Muscle of leg (tissue), 11 donors: ENCODE data around the gene EMC7. TPM values are rescaled to one million over a fixed set of nuclear protein-coding genes. Genes with fewer than 3 reads are reported as not detected.
"Not testable (repeated sequence)": the region's sequence is repeated elsewhere in the genome, so short reads cannot be mapped to it uniquely, and the experiment has no call there.

Experiments used
- DNase-seq: peaks from one replicate; pipeline ENCODE4 v3.0.0; 2013
- H3K27ac ChIP-seq: one replicate; pipeline ENCODE4 v1.5.1; 2013; ENCODE audit warnings: mild to moderate bottlenecking, low read length, control low read depth
- H3K27me3 ChIP-seq: one replicate; pipeline ENCODE4 v1.6.1; 2013; ENCODE audit warnings: low read length; ENCODE audit not compliant: control insufficient read depth, insufficient read depth
- H3K36me3 ChIP-seq: one replicate; pipeline ENCODE4 v1.6.1; 2013; ENCODE audit warnings: low read length; ENCODE audit not compliant: control insufficient read depth, insufficient read depth
- H3K4me1 ChIP-seq: one replicate; pipeline ENCODE4 v1.6.1; 2013; ENCODE audit warnings: low read length; ENCODE audit not compliant: control insufficient read depth, insufficient read depth
- H3K4me3 ChIP-seq: one replicate; pipeline ENCODE4 v1.5.1; 2013; ENCODE audit warnings: low read length, control low read depth
- H3K9me3 ChIP-seq: replicated peaks from 2 replicates; pipeline ENCODE4 v1.6.1; 2013; ENCODE audit warnings: low read depth, low read length; ENCODE audit not compliant: control insufficient read depth
- WGBS: methylation state at CpG from one replicate; pipeline ENCODE4 v1.1.5; 2013; ENCODE audit warnings: missing lambda C conversion rate; ENCODE audit not compliant: insufficient coverage; 5-methylcytosine and 5-hydroxymethylcytosine counted together
- polyA plus RNA-seq, 8 donors: library from polyadenylated mRNA; unstranded; fragments of 120-200 nt; gene quantifications; one replicate each; pipeline versions ENCODE4 v1.2.1 to v1.2.3, GENCODE V29; 2013; ENCODE audit warnings: inconsistent platforms in 1 of 8, low replicate concordance in 1 of 8; ENCODE audit not compliant: insufficient read length in 8 of 8, insufficient read depth in 1 of 8
- total RNA-seq: library from RNA; stranded (reverse); fragments of 120-200 nt; gene quantifications from one replicate; pipeline ENCODE4 v1.2.4, GENCODE V29; 2013

EMC7 gene
- total and polyA plus RNA-seq, 9 donors = 26.2 to 55.7 (median 49.9) TPM

- Histone ChIP-seq H3K4me3 (no peak overlapping the region), H3K4me1 (peaks cover 29% of the 10 kb centered on the region), H3K27ac (peak overlapping the region; percentile 91), H3K9me3 (no peaks in the 10 kb centered on the region), H3K27me3 (no peaks in the 10 kb centered on the region), H3K36me3 (no peaks in the 10 kb centered on the region)
- WGBS = no CpG with 5 or more reads among the region's 6 CpGs
- DNase-seq = peak; percentile 36
Observed at GRCh38 chr15:34122771-34123183, 21.1 kb upstream of the EMC7 start.

GRCh38 chr15:34121786-34122185 is 20.1 kb upstream of the EMC7 start:
- not testable (repeated sequence) for H3K27me3 ChIP-seq, H3K36me3 ChIP-seq, H3K9me3 ChIP-seq, DNase-seq, H3K4me3 ChIP-seq
- peak overlapping the region; percentile 35 for H3K27ac ChIP-seq
- H3K4me1 ChIP-seq = peaks cover 29% of the 10 kb centered on the region
- WGBS = 34% methylated on average over 7 of the region's 12 CpGs

- not testable (repeated sequence) for H3K9me3 ChIP-seq, H3K27me3 ChIP-seq, H3K36me3 ChIP-seq, DNase-seq, H3K27ac ChIP-seq, H3K4me3 ChIP-seq
- no CpG with 5 or more reads among the region's 2 CpGs for WGBS
- peaks cover 28% of the 10 kb centered on the region for H3K4me1 ChIP-seq
Observed at GRCh38 chr15:34120420-34120819, 18.8 kb upstream of the EMC7 start.

- no peak overlapping the region for H3K4me3 ChIP-seq
- H3K36me3 ChIP-seq = no peaks in the 10 kb centered on the region
- peak overlapping the region; percentile 67 for H3K27ac ChIP-seq
- no CpG with 5 or more reads among the region's 4 CpGs for WGBS
- H3K4me1 ChIP-seq = peaks cover 18% of the 10 kb centered on the region
- no peaks in the 10 kb centered on the region for H3K9me3 ChIP-seq
- DNase-seq = peak; percentile 37
- H3K27me3 ChIP-seq = no peaks in the 10 kb centered on the region
Observed at GRCh38 chr15:34119291-34119690, 17.6 kb upstream of the EMC7 start.

GRCh38 chr15:34116620-34117019 is 15.0 kb upstream of the EMC7 start:
- H3K27me3 ChIP-seq = no peaks in the 10 kb centered on the region
- H3K4me1 ChIP-seq = peaks cover 5% of the 10 kb centered on the region
- peak; percentile 70 for DNase-seq
- WGBS = 56% methylated on average over 1 of the region's 2 CpGs
- H3K27ac ChIP-seq = peak overlapping the region; percentile 42
- no peak overlapping the region for H3K4me3 ChIP-seq
- no peaks in the 10 kb centered on the region for H3K36me3 ChIP-seq
- no peaks in the 10 kb centered on the region for H3K9me3 ChIP-seq

GRCh38 chr15:34114739-34115138 is 13.1 kb upstream of the EMC7 start:
- no peak overlapping the region for H3K27ac ChIP-seq
- no peak overlapping the region for H3K4me3 ChIP-seq
- H3K27me3 ChIP-seq = no peaks in the 10 kb centered on the region
- no peak for DNase-seq
- WGBS = 81% methylated on average over 3 of the region's 3 CpGs
- no peaks in the 10 kb centered on the region for H3K36me3 ChIP-seq
- peaks cover 5% of the 10 kb centered on the region for H3K4me1 ChIP-seq
- no peaks in the 10 kb centered on the region for H3K9me3 ChIP-seq

GRCh38 chr15:34114215-34114614 is 12.6 kb upstream of the EMC7 start:
- WGBS = no CpG with 5 or more reads among the region's 2 CpGs
- Histone ChIP-seq H3K9me3 (no peaks in the 10 kb centered on the region), H3K4me1 (peaks cover 3% of the 10 kb centered on the region), H3K4me3 (no peak overlapping the region), H3K27me3 (no peaks in the 10 kb centered on the region), H3K27ac (no peak overlapping the region), H3K36me3 (no peaks in the 10 kb centered on the region)
- DNase-seq = no peak

GRCh38 chr15:34111488-34111887 is 9.8 kb upstream of the EMC7 start:
- 73% methylated on average over 3 of the region's 6 CpGs for WGBS
- DNase-seq = no peak
- Histone ChIP-seq H3K9me3 (no peaks in the 10 kb centered on the region), H3K4me3 (no peak overlapping the region), H3K27ac (no peak overlapping the region), H3K4me1 (no peaks in the 10 kb centered on the region), H3K27me3 (no peaks in the 10 kb centered on the region), H3K36me3 (no peaks in the 10 kb centered on the region)

GRCh38 chr15:34109797-34110663 is 8.4 kb upstream of the EMC7 start:
- Histone ChIP-seq H3K4me1 (no peaks in the 10 kb centered on the region), H3K4me3 (no peak overlapping the region), H3K27me3 (no peaks in the 10 kb centered on the region), H3K36me3 (no peaks in the 10 kb centered on the region), H3K27ac (no peak overlapping the region), H3K9me3 (no peaks in the 10 kb centered on the region)
- WGBS = 68% methylated on average over 2 of the region's 5 CpGs
- peak; percentile 51 for DNase-seq

GRCh38 chr15:34107315-34107714 is 5.7 kb upstream of the EMC7 start:
- no CpG with 5 or more reads among the region's 2 CpGs for WGBS
- no peaks in the 10 kb centered on the region for H3K9me3 ChIP-seq
- H3K27me3 ChIP-seq = no peaks in the 10 kb centered on the region
- no peak overlapping the region for H3K27ac ChIP-seq
- peaks cover 2% of the 10 kb centered on the region for H3K4me1 ChIP-seq
- no peak overlapping the region for H3K4me3 ChIP-seq
- DNase-seq = no peak
- peaks cover 2% of the 10 kb centered on the region for H3K36me3 ChIP-seq
